Lung (tissue), 16 donors: ENCODE results near the gene MT1M. TPM values are rescaled to one million over a fixed set of nuclear protein-coding genes. Genes with fewer than 3 reads are reported as not detected.
"Not testable (repeated sequence)": the region's sequence is repeated elsewhere in the genome, so short reads cannot be mapped to it uniquely, and the experiment has no call there.

Experiments used
- ATAC-seq: fragments of 200-7000 bp; cut with Tn5 transposase; one replicate; pipeline ENCODE4 v1.9.1; 2020; ENCODE audit warnings: moderate number of reproducible peaks; ENCODE audit not compliant: insufficient read depth, low FRiP score
- DNase-seq, 3 donors: peaks; one replicate each; pipeline ENCODE4 v3.0.0-alpha.2; 2013 to 2017
- H3K27ac ChIP-seq, 2 donors: one replicate each; pipeline ENCODE4 v1.5.1; 2013; ENCODE audit warnings: mild to moderate bottlenecking in 2 of 2, moderate library complexity in 2 of 2, control low read depth in 1 of 2, inconsistent platforms in 1 of 2, low read depth in 1 of 2, low read length in 1 of 2
- H3K27me3 ChIP-seq, 3 donors: one replicate each; pipeline ENCODE4 v1.5.1; 2013; ENCODE audit warnings: low read length in 2 of 3; ENCODE audit not compliant: control insufficient read depth in 3 of 3, insufficient read depth in 3 of 3
- H3K36me3 ChIP-seq, 4 donors: one replicate each; pipeline ENCODE4 v1.5.1; 2013; ENCODE audit warnings: low read length in 4 of 4, mild to moderate bottlenecking in 1 of 4, moderate library complexity in 1 of 4; ENCODE audit not compliant: control insufficient read depth in 4 of 4, insufficient read depth in 4 of 4
- H3K4me1 ChIP-seq, 5 donors: one replicate each; pipeline ENCODE4 v1.5.1; 2013; ENCODE audit warnings: low read length in 5 of 5, mild to moderate bottlenecking in 2 of 5, moderate library complexity in 1 of 5; ENCODE audit not compliant: control insufficient read depth in 5 of 5, insufficient read depth in 5 of 5
- H3K4me3 ChIP-seq: one replicate; pipeline ENCODE4 v1.5.1; 2013; ENCODE audit warnings: mild to moderate bottlenecking, control low read depth, moderate library complexity
- H3K9ac ChIP-seq, 2 donors: one replicate each; pipeline ENCODE4 v1.5.1; 2013; ENCODE audit warnings: low read length in 2 of 2, control low read depth in 1 of 2; ENCODE audit not compliant: insufficient read depth in 1 of 2
- H3K9me3 ChIP-seq, 4 donors: one replicate each; pipeline ENCODE4 v1.5.1; 2013; ENCODE audit warnings: low read length in 3 of 4, mild to moderate bottlenecking in 1 of 4, moderate library complexity in 1 of 4; ENCODE audit not compliant: control insufficient read depth in 4 of 4, insufficient read depth in 3 of 4
- WGBS, 2 donors: extraction: QIAGEN DNeasy Blood & Tissue Kit; methylation state at CpG; one replicate each; pipeline ENCODE4 v1.1.7; 2013; 5-methylcytosine and 5-hydroxymethylcytosine counted together
- long read RNA-seq, 5 donors: transcript quantifications; one replicate each; lab custom pipeline, GENCODE V29; 2026
- polyA plus RNA-seq, 2 donors: library from polyadenylated mRNA; stranded (reverse); fragments of 200-250 nt; gene quantifications; one replicate each; pipeline ENCODE4 v1.2.1, GENCODE V29; 2013
- total RNA-seq, 2 donors: library from RNA; depleted of rRNA in 1 of 2; stranded (reverse); fragments of >200 nt in 1 of 2; gene quantifications; one replicate each; pipeline ENCODE4 v1.2.1, GENCODE V29; 2014 to 2021
- TF ChIP-seq, protein P1 (sequence below): IDR thresholded peaks from 2 replicates; pipeline ENCODE4 v1.5.1; 2012; ENCODE audit warnings: mild to moderate bottlenecking; ENCODE audit errors: control extremely low read depth, extremely low read depth
- donor health status: control.
- donor health status: control.
- donor health status: Bipolar disorder and iron deficiency.
- donor health status: healthy.
- donor health status: DM: yes; HTN: yes; CAD: no.

Gene MT1M
- total RNA-seq: 10 to 100 TPM in 1 of 2 donors, under 1 TPM in 1; 0.88 to 51.9 TPM
- polyA plus RNA-seq: 100 to 1,000 TPM in 1 of 2 donors, 10 to 100 TPM in 1; 35.2 to 251 TPM
- long read RNA-seq, donor 1, partial matches to known transcripts: 0 of 1 reads
- long read RNA-seq, donor 1, other reads (novel, unspliced or antisense): 0 of 1 reads
- long read RNA-seq, donor 2: 0 reads
- long read RNA-seq, donor 3: 0 reads
- long read RNA-seq, donor 4: 0 reads
- long read RNA-seq, donor 5, partial matches to known transcripts: 0 of 1 reads
- long read RNA-seq, donor 5, other reads (novel, unspliced or antisense): 0 of 1 reads

DNA sequence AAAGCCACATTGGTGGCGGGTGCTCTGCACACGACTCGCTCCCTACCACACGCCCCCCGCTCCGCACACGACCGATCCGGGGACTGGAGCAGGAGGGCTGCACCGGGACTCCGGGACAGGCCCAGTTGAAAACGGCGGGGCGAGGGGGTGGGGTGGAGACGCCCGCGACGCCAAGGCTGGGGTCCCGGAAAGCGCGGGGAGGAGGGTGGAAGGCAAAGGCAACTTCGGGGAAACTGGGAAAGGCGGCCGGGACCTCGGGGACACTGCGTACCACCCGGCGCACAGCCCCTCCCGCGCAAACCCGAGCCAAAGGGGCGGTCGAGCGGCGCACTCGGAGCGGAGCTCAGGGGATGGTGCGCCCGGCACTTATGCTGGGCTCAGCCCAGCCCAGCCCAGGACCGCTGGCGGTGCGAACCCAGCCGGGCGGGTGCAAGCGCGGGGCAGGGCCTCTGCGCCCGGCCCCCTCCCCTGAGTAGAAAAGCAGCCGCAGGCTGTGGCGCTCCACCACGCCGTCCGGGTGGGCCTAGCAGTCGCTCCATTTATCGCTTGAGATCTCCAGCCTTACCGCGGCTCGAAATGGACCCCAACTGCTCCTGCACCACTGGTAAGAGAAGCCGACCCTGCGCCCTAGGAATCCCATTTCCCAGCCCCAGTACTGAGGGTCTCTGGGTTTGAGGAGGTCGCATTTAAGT is at the start of gene MT1M:
Gene MT1M, plus strand, starts transcription at position 504 of the 692 bp plus-strand sequence. Its CDS starts 73 bp downstream, at position 577.
- Histone ChIP-seq H3K9ac (peak within 1 kb of the TSS in 1 of 2 donors; percentile 28), H3K27ac (peak within 1 kb of the TSS; percentile 17 to 87), H3K4me3 (peak within 1 kb of the TSS; percentile 37), H3K9me3 (peaks cover 0 to 10% (median 0%) of the 10 kb centered on the region in 4 donors), H3K36me3 (no peaks in the 10 kb centered on the region), H3K27me3 (peaks cover 0 to 71% (median 59%) of the 10 kb centered on the region in 3 donors), H3K4me1 (peaks cover 0 to 12% (median 0%) of the 10 kb centered on the region in 5 donors)
- WGBS, 2 donors: 0 to 1% methylated on average over 59 to 61 of the region's 61 CpGs
- peak; percentile 74 for ATAC-seq
- TF ChIP-seq, protein P1, sequence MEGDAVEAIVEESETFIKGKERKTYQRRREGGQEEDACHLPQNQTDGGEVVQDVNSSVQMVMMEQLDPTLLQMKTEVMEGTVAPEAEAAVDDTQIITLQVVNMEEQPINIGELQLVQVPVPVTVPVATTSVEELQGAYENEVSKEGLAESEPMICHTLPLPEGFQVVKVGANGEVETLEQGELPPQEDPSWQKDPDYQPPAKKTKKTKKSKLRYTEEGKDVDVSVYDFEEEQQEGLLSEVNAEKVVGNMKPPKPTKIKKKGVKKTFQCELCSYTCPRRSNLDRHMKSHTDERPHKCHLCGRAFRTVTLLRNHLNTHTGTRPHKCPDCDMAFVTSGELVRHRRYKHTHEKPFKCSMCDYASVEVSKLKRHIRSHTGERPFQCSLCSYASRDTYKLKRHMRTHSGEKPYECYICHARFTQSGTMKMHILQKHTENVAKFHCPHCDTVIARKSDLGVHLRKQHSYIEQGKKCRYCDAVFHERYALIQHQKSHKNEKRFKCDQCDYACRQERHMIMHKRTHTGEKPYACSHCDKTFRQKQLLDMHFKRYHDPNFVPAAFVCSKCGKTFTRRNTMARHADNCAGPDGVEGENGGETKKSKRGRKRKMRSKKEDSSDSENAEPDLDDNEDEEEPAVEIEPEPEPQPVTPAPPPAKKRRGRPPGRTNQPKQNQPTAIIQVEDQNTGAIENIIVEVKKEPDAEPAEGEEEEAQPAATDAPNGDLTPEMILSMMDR: no peak
- DNase-seq: peak; percentile 34 to 48 (median 39)

DNA sequence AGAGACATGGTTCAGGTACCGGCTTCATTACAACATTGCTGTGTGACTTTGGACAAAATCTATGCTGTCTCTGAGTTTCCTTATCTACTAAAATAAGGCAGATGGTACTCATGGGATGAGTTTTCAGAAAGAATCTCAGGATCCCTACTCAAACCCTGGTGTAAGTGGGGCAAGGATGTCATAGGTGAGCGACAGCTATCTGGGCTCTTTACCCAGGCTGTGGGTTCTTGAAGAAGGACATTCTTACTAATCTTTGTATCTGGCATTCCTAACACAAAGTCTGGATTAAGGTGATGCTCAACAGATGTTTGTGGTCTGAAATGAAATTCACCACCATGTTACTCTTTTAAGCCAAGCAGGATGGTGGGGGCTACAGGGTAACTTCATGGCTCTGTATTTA is 49.5 kb upstream of the MT1M start:
- H3K36me3 ChIP-seq, ATAC-seq, H3K9me3 ChIP-seq, H3K4me3 ChIP-seq, H3K27ac ChIP-seq, H3K9ac ChIP-seq, H3K4me1 ChIP-seq, DNase-seq: not testable (repeated sequence)
- WGBS, 2 donors: 96 to 97% methylated on average over 2 of the region's 2 CpGs
- H3K27me3 ChIP-seq: peaks cover 0 to 17% (median 11%) of the 10 kb centered on the region in 3 donors

DNA sequence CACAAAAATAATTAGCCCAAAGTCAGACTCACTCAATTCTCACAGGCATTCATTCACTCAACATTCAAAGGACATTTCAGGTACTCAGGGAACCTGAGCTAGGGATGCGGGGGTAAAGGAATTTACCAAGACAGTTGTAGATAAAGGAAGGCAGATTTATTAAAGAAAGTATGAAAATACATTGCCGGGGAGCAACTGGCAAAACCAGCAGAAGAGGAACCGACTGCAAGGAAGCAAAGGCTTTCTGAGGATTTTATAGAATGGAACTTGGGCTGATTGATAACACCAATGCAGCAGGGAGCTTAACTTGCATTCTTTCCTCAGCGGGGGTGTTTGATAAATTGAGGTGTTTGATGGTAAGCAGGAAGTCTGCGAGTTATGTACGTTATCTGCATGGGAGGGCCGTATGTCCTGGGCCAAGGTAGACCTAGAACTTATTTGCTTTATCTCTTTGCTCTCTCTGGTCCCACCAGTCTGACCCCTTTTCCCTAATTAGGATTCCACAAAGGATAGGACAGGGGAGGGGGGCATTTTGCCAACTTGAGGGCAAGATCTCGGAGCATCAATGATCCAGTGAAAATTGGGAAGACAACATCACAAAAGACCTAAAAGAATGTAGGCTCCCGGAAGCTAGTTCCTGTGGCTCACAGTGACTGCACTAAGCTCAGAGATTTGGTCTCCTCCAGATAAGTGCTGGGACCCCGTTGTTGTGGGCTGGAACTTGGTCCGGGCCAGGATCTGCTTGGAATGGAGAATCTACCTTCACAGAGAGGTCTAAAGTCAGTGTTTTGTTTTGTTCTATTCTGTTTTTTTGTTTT is 48.9 kb upstream of the MT1M start:
- TF ChIP-seq, protein P1: no peak
- DNase-seq (no peak), ATAC-seq (no peak)
- Histone ChIP-seq H3K4me3 (no peak overlapping the region), H3K9me3 (no peaks in the 10 kb centered on the region), H3K4me1 (no peaks in the 10 kb centered on the region), H3K9ac (no peak overlapping the region), H3K27ac (no peak overlapping the region), H3K36me3 (no peaks in the 10 kb centered on the region), H3K27me3 (peaks cover 0 to 23% (median 16%) of the 10 kb centered on the region in 3 donors)
- WGBS, 2 donors: 71 to 78% methylated on average over 11 of the region's 11 CpGs
